ENCODE measurements around the gene CISTR. TPM values are rescaled to one million over a fixed set of nuclear protein-coding genes. Genes with fewer than 3 reads are reported as not detected.
A peak's percentile ranks its signal among the peaks of the same experiment; 100 is the strongest.

CISTR gene
- total RNA-seq, 1 donor from 2014 or later: 1.4 TPM

DNA sequence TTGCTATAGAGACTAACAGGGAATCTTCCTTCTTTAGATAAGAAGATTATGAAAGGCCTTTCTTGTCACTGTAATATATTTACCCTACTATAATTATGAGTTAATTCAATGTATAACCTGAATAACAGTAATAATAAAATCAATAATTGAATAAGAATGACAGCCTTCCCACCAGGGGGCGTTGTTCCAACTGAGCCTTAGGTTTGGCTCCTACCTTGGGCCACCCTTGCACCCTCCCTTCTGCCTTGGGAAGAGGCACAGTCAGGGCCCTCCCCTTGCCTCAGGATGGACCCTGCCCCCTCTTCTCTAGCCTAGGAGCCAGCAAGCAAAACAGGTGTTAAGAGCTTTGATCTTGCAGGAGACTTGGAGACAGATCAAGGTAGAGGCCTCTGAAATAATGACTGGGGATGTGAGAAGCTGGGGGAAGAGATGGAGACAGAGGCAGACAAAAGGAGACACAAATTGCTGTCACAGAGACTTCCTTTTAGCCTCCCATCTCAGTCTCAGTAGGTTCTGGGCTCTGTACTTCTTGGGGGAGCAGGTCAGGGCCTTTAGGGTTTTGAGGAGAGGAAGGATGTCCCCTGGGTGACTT, 40.1 kb upstream of the CISTR start:
- no peaks in the 10 kb centered on the region for H3K9me3 Mint-ChIP-seq (ENCODE audit: unreplicated experiment)
- H3K36me3 Mint-ChIP-seq (ENCODE audit: low read depth, unreplicated experiment): no peaks in the 10 kb centered on the region
- H3K27me3 Mint-ChIP-seq (ENCODE audit: unreplicated experiment): no peaks in the 10 kb centered on the region
- H3K27ac Mint-ChIP-seq (ENCODE audit: unreplicated experiment): no peak overlapping the region
- DNase-seq (ENCODE audit: low spot score): peak; percentile 28
- no peak overlapping the region for H3K4me3 Mint-ChIP-seq (ENCODE audit: unreplicated experiment)
- TF ChIP-seq, protein P1, sequence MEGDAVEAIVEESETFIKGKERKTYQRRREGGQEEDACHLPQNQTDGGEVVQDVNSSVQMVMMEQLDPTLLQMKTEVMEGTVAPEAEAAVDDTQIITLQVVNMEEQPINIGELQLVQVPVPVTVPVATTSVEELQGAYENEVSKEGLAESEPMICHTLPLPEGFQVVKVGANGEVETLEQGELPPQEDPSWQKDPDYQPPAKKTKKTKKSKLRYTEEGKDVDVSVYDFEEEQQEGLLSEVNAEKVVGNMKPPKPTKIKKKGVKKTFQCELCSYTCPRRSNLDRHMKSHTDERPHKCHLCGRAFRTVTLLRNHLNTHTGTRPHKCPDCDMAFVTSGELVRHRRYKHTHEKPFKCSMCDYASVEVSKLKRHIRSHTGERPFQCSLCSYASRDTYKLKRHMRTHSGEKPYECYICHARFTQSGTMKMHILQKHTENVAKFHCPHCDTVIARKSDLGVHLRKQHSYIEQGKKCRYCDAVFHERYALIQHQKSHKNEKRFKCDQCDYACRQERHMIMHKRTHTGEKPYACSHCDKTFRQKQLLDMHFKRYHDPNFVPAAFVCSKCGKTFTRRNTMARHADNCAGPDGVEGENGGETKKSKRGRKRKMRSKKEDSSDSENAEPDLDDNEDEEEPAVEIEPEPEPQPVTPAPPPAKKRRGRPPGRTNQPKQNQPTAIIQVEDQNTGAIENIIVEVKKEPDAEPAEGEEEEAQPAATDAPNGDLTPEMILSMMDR (IDR thresholded peaks at IDR 0.05; ENCODE audit: unreplicated experiment): peak; percentile 83
- peaks cover 2% of the 10 kb centered on the region for H3K4me1 Mint-ChIP-seq (ENCODE audit: unreplicated experiment)

DNA sequence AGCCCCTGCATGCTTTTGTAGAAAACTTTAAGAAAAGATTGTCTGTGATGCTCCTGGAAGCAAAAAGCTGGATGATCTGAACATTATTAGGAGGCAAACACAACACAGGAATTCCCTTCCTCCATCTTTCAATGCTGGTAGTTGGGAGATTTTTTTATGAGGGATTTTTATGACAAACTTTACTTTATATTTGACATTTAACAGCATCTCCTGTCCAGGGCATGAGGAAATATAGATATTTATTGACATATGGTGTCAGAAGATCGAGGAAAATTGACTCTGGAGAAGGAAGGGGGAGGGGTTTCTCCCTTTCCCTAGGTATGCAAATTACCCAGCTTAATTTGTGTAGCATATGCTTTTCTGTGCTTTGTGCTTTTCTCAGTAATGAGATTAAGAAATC, 37.8 kb upstream of the CISTR start:
- no peaks in the 10 kb centered on the region for H3K4me1 Mint-ChIP-seq (ENCODE audit: unreplicated experiment)
- no peaks in the 10 kb centered on the region for H3K27me3 Mint-ChIP-seq (ENCODE audit: unreplicated experiment)
- no peak for DNase-seq (ENCODE audit: low spot score)
- no peaks in the 10 kb centered on the region for H3K9me3 Mint-ChIP-seq (ENCODE audit: unreplicated experiment)
- no peak overlapping the region for H3K4me3 Mint-ChIP-seq (ENCODE audit: unreplicated experiment)
- no peak overlapping the region for H3K27ac Mint-ChIP-seq (ENCODE audit: unreplicated experiment)
- TF ChIP-seq, protein P1 (IDR thresholded peaks at IDR 0.05; ENCODE audit: unreplicated experiment): no peak
- H3K36me3 Mint-ChIP-seq (ENCODE audit: low read depth, unreplicated experiment): no peaks in the 10 kb centered on the region

DNA sequence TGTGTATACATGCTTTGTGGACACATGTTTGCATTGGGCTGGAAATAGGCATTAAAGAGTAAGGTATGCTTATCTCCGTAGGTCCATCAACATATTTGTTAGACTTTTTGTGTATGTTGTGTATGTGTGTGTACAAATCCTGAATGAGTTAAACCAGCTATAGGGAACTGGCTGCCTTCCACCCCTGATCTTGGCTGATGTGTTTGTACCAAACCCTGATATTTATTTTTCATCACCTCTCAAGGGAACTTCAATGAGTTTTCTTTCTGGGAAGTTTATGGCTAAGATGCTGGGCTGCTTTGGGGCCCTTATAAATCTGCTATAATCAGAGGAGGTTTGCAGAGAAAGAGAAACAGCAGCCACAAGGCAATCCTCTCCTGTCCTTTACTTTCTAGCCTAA, 37.1 kb upstream of the CISTR start:
- Mint-ChIP-seq H3K27me3 (ENCODE audit: unreplicated experiment) (no peaks in the 10 kb centered on the region), H3K4me3 (ENCODE audit: unreplicated experiment) (no peak overlapping the region), H3K27ac (ENCODE audit: unreplicated experiment) (no peak overlapping the region), H3K9me3 (ENCODE audit: unreplicated experiment) (no peaks in the 10 kb centered on the region), H3K4me1 (ENCODE audit: unreplicated experiment) (no peaks in the 10 kb centered on the region), H3K36me3 (ENCODE audit: low read depth, unreplicated experiment) (no peaks in the 10 kb centered on the region)
- DNase-seq (ENCODE audit: low spot score): no peak
- TF ChIP-seq, protein P1 (IDR thresholded peaks at IDR 0.05; ENCODE audit: unreplicated experiment): no peak

DNA sequence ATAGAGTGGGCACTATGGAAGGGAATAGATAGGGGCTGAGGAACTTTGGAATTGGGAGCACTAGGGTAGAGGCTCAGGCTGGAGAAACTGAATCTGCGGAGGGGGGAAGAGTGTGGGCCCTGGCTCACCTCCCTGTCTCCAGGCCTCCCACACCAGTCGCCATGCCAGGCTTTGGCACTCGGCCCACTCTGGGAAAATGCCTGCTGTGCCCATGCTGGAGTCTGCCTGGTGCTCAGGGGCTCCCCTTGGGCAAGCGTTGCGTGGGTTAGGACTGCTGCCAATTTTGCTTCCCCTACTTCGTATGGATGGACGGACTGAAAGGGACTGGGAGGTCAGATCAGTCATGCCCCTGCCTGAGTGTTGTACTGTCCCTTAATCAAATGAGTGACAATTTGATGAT, 34.6 kb upstream of the CISTR start:
- DNase-seq (ENCODE audit: low spot score): no peak
- peaks cover 4% of the 10 kb centered on the region for H3K36me3 Mint-ChIP-seq (ENCODE audit: low read depth, unreplicated experiment)
- no peaks in the 10 kb centered on the region for H3K27me3 Mint-ChIP-seq (ENCODE audit: unreplicated experiment)
- no peaks in the 10 kb centered on the region for H3K9me3 Mint-ChIP-seq (ENCODE audit: unreplicated experiment)
- peaks cover 2% of the 10 kb centered on the region for H3K4me1 Mint-ChIP-seq (ENCODE audit: unreplicated experiment)
- no peak overlapping the region for H3K4me3 Mint-ChIP-seq (ENCODE audit: unreplicated experiment)
- TF ChIP-seq, protein P1 (IDR thresholded peaks at IDR 0.05; ENCODE audit: unreplicated experiment): no peak
- no peak overlapping the region for H3K27ac Mint-ChIP-seq (ENCODE audit: unreplicated experiment)

DNA sequence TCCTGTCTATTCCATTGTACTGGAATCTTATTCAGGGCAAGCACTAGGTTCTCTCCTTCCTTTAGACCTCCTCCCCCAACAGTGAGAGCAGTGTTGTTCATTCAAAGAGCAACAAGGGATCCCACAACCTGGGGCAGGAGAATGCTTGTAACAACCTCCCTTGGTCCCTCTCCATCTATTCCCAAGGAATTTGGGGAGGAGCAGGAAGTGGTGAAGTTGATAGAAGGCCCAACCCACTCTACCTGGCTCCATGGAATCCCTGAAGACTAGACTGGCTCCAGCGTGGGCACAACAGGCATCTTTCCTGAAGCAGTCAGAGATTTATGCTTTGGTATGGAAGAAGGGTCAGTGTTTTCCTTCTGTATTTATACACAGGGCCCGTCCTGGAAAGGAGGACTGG, 33.4 kb upstream of the CISTR start:
- TF ChIP-seq, protein P1 (IDR thresholded peaks at IDR 0.05; ENCODE audit: unreplicated experiment): no peak
- H3K27me3 Mint-ChIP-seq (ENCODE audit: unreplicated experiment): peaks cover 1% of the 10 kb centered on the region
- peaks cover 2% of the 10 kb centered on the region for H3K4me1 Mint-ChIP-seq (ENCODE audit: unreplicated experiment)
- H3K36me3 Mint-ChIP-seq (ENCODE audit: low read depth, unreplicated experiment): peaks cover 4% of the 10 kb centered on the region
- H3K27ac Mint-ChIP-seq (ENCODE audit: unreplicated experiment): no peak overlapping the region
- H3K9me3 Mint-ChIP-seq (ENCODE audit: unreplicated experiment): no peaks in the 10 kb centered on the region
- no peak for DNase-seq (ENCODE audit: low spot score)
- no peak overlapping the region for H3K4me3 Mint-ChIP-seq (ENCODE audit: unreplicated experiment)

Measured in endothelial cell (in vitro differentiated cells).